ENCODE results near the gene RMDN3. TPM values are rescaled to one million over a fixed set of nuclear protein-coding genes. Genes with fewer than 3 reads are reported as not detected.

Gene RMDN3
- total RNA-seq, 1 donor: 19.9 TPM

GRCh38 chr15:40763801-40764628, 9.0 kb upstream of the RMDN3 start, which contains the start of gene GCHFR:
TSS of gene GCHFR (plus strand) at chr15:40764068. CDS start at chr15:40764181, 113 bp downstream.
- Histone ChIP-seq H4K20me1 (ENCODE audit: insufficient read depth, low read length) (peaks cover 8% of the 10 kb centered on the region), H3K79me2 (ENCODE audit: insufficient read depth, low read length) (no peaks in the 10 kb centered on the region), H3K4me1 (ENCODE audit: insufficient read depth, low read length) (peaks cover 43% of the 10 kb centered on the region), H3K27me3 (ENCODE audit: insufficient read depth, low read length) (peaks cover 6% of the 10 kb centered on the region), H3K27ac (ENCODE audit: low read depth, low read length) (peak within 1 kb of the TSS; percentile 26), H3K36me3 (ENCODE audit: insufficient read depth, low read length) (no peaks in the 10 kb centered on the region), H3K9me3 (ENCODE audit: low read depth, low read length) (no peaks in the 10 kb centered on the region), H3K4me2 (ENCODE audit: insufficient read depth, low read length) (peak within 1 kb of the TSS; percentile 93), H2AFZ (ENCODE audit: low read length) (peak within 1 kb of the TSS; percentile 83), H3K4me3 (ENCODE audit: insufficient read depth, low read length) (peak within 1 kb of the TSS; percentile 73)
- peak; percentile 13 for TF ChIP-seq CTCF (IDR thresholded peaks at IDR 0.05; ENCODE audit: extremely low read depth, low read depth, low read length)
- DNase-seq (ENCODE audit: insufficient read length, low spot score, missing footprints): peak; percentile 96

- TF ChIP-seq CTCF (IDR thresholded peaks at IDR 0.05; ENCODE audit: extremely low read depth, low read depth, low read length): no peak
- DNase-seq (ENCODE audit: insufficient read length, low spot score, missing footprints): peak; percentile 85
- H3K79me2 ChIP-seq (ENCODE audit: insufficient read depth, low read length): no peaks in the 10 kb centered on the region
- H3K4me3 ChIP-seq (ENCODE audit: insufficient read depth, low read length): peak overlapping the region; percentile 73
- H3K4me2 ChIP-seq (ENCODE audit: insufficient read depth, low read length): peak overlapping the region; percentile 93
- H3K27ac ChIP-seq (ENCODE audit: low read depth, low read length): no peak overlapping the region
- H2AFZ ChIP-seq (ENCODE audit: low read length): peak overlapping the region; percentile 83
- peaks cover 8% of the 10 kb centered on the region for H4K20me1 ChIP-seq (ENCODE audit: insufficient read depth, low read length)
- H3K9me3 ChIP-seq (ENCODE audit: low read depth, low read length): no peaks in the 10 kb centered on the region
- H3K36me3 ChIP-seq (ENCODE audit: insufficient read depth, low read length): no peaks in the 10 kb centered on the region
- peaks cover 6% of the 10 kb centered on the region for H3K27me3 ChIP-seq (ENCODE audit: insufficient read depth, low read length)
- peaks cover 43% of the 10 kb centered on the region for H3K4me1 ChIP-seq (ENCODE audit: insufficient read depth, low read length)
Observed at GRCh38 chr15:40762919-40763800, 8.1 kb upstream of the RMDN3 start.

- H3K4me2 ChIP-seq (ENCODE audit: insufficient read depth, low read length): no peak overlapping the region
- H3K9me3 ChIP-seq (ENCODE audit: low read depth, low read length): no peaks in the 10 kb centered on the region
- DNase-seq (ENCODE audit: insufficient read length, low spot score, missing footprints): no peak
- no peaks in the 10 kb centered on the region for H4K20me1 ChIP-seq (ENCODE audit: insufficient read depth, low read length)
- H3K79me2 ChIP-seq (ENCODE audit: insufficient read depth, low read length): peaks cover under 1% of the 10 kb centered on the region
- no peak overlapping the region for H3K4me3 ChIP-seq (ENCODE audit: insufficient read depth, low read length)
- H2AFZ ChIP-seq (ENCODE audit: low read length): no peak overlapping the region
- peaks cover 20% of the 10 kb centered on the region for H3K4me1 ChIP-seq (ENCODE audit: insufficient read depth, low read length)
- peaks cover 6% of the 10 kb centered on the region for H3K27me3 ChIP-seq (ENCODE audit: insufficient read depth, low read length)
- no peak for TF ChIP-seq CTCF (IDR thresholded peaks at IDR 0.05; ENCODE audit: extremely low read depth, low read depth, low read length)
- no peak overlapping the region for H3K27ac ChIP-seq (ENCODE audit: low read depth, low read length)
- H3K36me3 ChIP-seq (ENCODE audit: insufficient read depth, low read length): no peaks in the 10 kb centered on the region
Observed at GRCh38 chr15:40759961-40760360, 4.9 kb upstream of the RMDN3 start.
